Smooth muscle cell (in vitro differentiated cells): ENCODE results near the gene IGF2. TPM values are rescaled to one million over a fixed set of nuclear protein-coding genes. Genes with fewer than 3 reads are reported as not detected.

ENCODE experiments used
- DNase-seq: peaks from one replicate; lab custom pipeline; 2025; ENCODE audit not compliant: unreplicated experiment; lab: John Stamatoyannopoulos, UW
- H2AFZ ChIP-seq: fragments of 200-600 bp; sonication (generic); 2 replicates; pipeline ENCODE4 v1.6.0; 2016; ENCODE audit warnings: antibody characterized with exemption, low read depth, mild to moderate bottlenecking
- H3F3A ChIP-seq: fragments of 200-600 bp; sonication (generic); 2 replicates; pipeline ENCODE4 v1.6.0; 2017; ENCODE audit warnings: antibody characterized with exemption, low read depth
- H3K27ac ChIP-seq: fragments of 200-600 bp; sonication (generic); 2 replicates; pipeline ENCODE4 v1.5.1; 2016; ENCODE audit warnings: low read depth, mild to moderate bottlenecking
- H3K27me3 ChIP-seq: fragments of 200-600 bp; sonication (generic); 2 replicates; pipeline ENCODE4 v1.6.1; 2016; ENCODE audit warnings: low read depth, mild to moderate bottlenecking
- H3K36me3 ChIP-seq: fragments of 200-600 bp; sonication (generic); 2 replicates; pipeline ENCODE4 v1.5.1; 2016; ENCODE audit warnings: low read depth
- H3K4me1 ChIP-seq: fragments of 200-600 bp; sonication (generic); 2 replicates; pipeline ENCODE4 v1.5.1; 2016; ENCODE audit warnings: low read depth
- H3K4me2 ChIP-seq: fragments of 200-600 bp; sonication (generic); 2 replicates; pipeline ENCODE4 v1.6.0; 2016; ENCODE audit warnings: mild to moderate bottlenecking
- H3K4me3 ChIP-seq: fragments of 200-600 bp; sonication (generic); 2 replicates; pipeline ENCODE4 v1.5.1; 2016; ENCODE audit warnings: mild to moderate bottlenecking
- H3K79me2 ChIP-seq: fragments of 200-600 bp; sonication (generic); 2 replicates; pipeline ENCODE4 v1.6.0; 2016; ENCODE audit warnings: low read depth, mild to moderate bottlenecking
- H3K9ac ChIP-seq: fragments of 200-600 bp; sonication (generic); 2 replicates; pipeline ENCODE4 v1.6.0; 2016; ENCODE audit warnings: low read depth
- H3K9me3 ChIP-seq: fragments of 200-600 bp; sonication (generic); replicated peaks from 2 replicates; pipeline ENCODE4 v1.5.1; 2016; ENCODE audit warnings: low read depth
- H4K20me1 ChIP-seq: fragments of 200-600 bp; sonication (generic); 2 replicates; pipeline ENCODE4 v1.6.0; 2016; ENCODE audit warnings: low read depth
- CTCF ChIP-seq: fragments of 200-600 bp; sonication (generic); IDR thresholded peaks from 2 replicates; pipeline ENCODE4 v1.5.1; 2017; ENCODE audit warnings: borderline replicate concordance, mild to moderate bottlenecking, antibody characterized with exemption; ENCODE audit not compliant: insufficient read depth, poor library complexity, severe bottlenecking
- WGBS: methylation state at CpG from one replicate; pipeline ENCODE4 v1.1.7; 2016; ENCODE audit warnings: low lambda C conversion rate; 5-methylcytosine and 5-hydroxymethylcytosine counted together
- polyA plus RNA-seq: library from polyadenylated mRNA; unstranded; fragments of >200 nt; fragmentation: Nextera tagmentation; extraction: Ambion mirVana; gene quantifications from 2 replicates; pipeline ENCODE4 v1.2.1, GENCODE V29; 2016
- total RNA-seq: library from RNA; depleted of rRNA; stranded (reverse); fragments of >200 nt; gene quantifications from 2 replicates; pipeline ENCODE4 v1.2.3, GENCODE V29; 2014

The IGF2 gene
- total and polyA plus RNA-seq, 2 experiments from 2014 or later = 2,086 to 3,877 TPM

GRCh38 chr11:2168286-2169004 is 29.3 kb upstream of the IGF2 start:
- Histone ChIP-seq H3K9ac (no peak overlapping the region), H3K79me2 (no peaks in the 10 kb centered on the region), H3K27ac (no peak overlapping the region), H4K20me1 (no peaks in the 10 kb centered on the region), H3K4me3 (no peak overlapping the region), H3K27me3 (no peaks in the 10 kb centered on the region), H2AFZ (no peak overlapping the region), H3F3A (no peaks in the 10 kb centered on the region), H3K4me1 (no peaks in the 10 kb centered on the region), H3K36me3 (no peaks in the 10 kb centered on the region), H3K4me2 (no peak overlapping the region), H3K9me3 (no peaks in the 10 kb centered on the region)
- no peak for DNase-seq
- 93% methylated on average over 27 of the region's 33 CpGs for WGBS
- no peak for TF ChIP-seq CTCF

GRCh38 chr11:2167141-2168045 is 28.2 kb upstream of the IGF2 start:
- Histone ChIP-seq H3K79me2 (no peaks in the 10 kb centered on the region), H2AFZ (no peak overlapping the region), H3K4me1 (no peaks in the 10 kb centered on the region), H3F3A (no peaks in the 10 kb centered on the region), H3K4me3 (no peak overlapping the region), H4K20me1 (no peaks in the 10 kb centered on the region), H3K36me3 (no peaks in the 10 kb centered on the region), H3K27me3 (no peaks in the 10 kb centered on the region), H3K4me2 (no peak overlapping the region), H3K9me3 (no peaks in the 10 kb centered on the region), H3K9ac (no peak overlapping the region), H3K27ac (no peak overlapping the region)
- DNase-seq = no peak
- TF ChIP-seq CTCF = no peak
- WGBS = 86% methylated on average over 30 of the region's 31 CpGs

- Histone ChIP-seq H3K9ac (no peak overlapping the region), H3K4me3 (no peak overlapping the region), H3K36me3 (no peaks in the 10 kb centered on the region), H3K27ac (no peak overlapping the region), H3K27me3 (no peaks in the 10 kb centered on the region), H3K4me2 (peak overlapping the region; percentile 22), H4K20me1 (no peaks in the 10 kb centered on the region), H3K4me1 (no peaks in the 10 kb centered on the region), H3K9me3 (no peaks in the 10 kb centered on the region), H3F3A (no peaks in the 10 kb centered on the region), H3K79me2 (no peaks in the 10 kb centered on the region), H2AFZ (no peak overlapping the region)
- peak; percentile 40 for TF ChIP-seq CTCF
- no peak for DNase-seq
- 48% methylated on average over 52 of the region's 70 CpGs for WGBS
These were observed 27.1 kb upstream of the IGF2 start for GRCh38 chr11:2166091-2166851.
